Measurements from ENCODE around the gene TRMT6. TPM values are rescaled to one million over a fixed set of nuclear protein-coding genes. Genes with fewer than 3 reads are reported as not detected.
A peak's percentile ranks its signal among the peaks of the same experiment; 100 is the strongest.

The TRMT6 gene
- total RNA-seq, 1 donor from 2014 or later = 15.8 TPM

DNA sequence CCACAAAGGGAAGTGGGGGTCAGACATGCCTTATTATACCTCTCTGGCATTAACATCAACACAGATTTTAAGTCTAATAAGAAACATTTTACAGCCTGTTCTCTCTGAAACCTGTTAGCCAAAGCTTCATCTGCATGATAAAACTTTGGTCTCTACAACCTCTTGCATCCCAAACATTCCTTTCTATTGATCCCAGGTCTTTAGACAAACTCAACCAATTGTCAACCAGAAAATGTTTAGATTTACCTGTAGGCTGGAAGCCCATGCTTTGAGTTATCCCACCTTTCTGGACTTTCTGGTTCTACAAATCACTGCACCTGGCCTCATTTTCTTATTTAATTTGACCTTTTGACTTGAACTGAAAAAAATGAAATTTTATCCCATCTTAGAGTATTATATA lies 20.9 kb upstream of the TRMT6 start:
- no peak for DNase-seq (ENCODE audit: low spot score, unreplicated experiment)
- Mint-ChIP-seq H3K27me3 (no peaks in the 10 kb centered on the region), H3K27ac (peak overlapping the region; percentile 62), H3K4me3 (ENCODE audit: low read depth) (no peak overlapping the region), H3K36me3 (ENCODE audit: insufficient read depth) (peaks cover 7% of the 10 kb centered on the region), H3K4me1 (ENCODE audit: low read depth) (peaks cover 5% of the 10 kb centered on the region), H3K9me3 (ENCODE audit: low read depth) (no peaks in the 10 kb centered on the region)
- TF ChIP-seq, protein P1, sequence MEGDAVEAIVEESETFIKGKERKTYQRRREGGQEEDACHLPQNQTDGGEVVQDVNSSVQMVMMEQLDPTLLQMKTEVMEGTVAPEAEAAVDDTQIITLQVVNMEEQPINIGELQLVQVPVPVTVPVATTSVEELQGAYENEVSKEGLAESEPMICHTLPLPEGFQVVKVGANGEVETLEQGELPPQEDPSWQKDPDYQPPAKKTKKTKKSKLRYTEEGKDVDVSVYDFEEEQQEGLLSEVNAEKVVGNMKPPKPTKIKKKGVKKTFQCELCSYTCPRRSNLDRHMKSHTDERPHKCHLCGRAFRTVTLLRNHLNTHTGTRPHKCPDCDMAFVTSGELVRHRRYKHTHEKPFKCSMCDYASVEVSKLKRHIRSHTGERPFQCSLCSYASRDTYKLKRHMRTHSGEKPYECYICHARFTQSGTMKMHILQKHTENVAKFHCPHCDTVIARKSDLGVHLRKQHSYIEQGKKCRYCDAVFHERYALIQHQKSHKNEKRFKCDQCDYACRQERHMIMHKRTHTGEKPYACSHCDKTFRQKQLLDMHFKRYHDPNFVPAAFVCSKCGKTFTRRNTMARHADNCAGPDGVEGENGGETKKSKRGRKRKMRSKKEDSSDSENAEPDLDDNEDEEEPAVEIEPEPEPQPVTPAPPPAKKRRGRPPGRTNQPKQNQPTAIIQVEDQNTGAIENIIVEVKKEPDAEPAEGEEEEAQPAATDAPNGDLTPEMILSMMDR (IDR thresholded peaks at IDR 0.05; ENCODE audit: unreplicated experiment) = no peak

DNA sequence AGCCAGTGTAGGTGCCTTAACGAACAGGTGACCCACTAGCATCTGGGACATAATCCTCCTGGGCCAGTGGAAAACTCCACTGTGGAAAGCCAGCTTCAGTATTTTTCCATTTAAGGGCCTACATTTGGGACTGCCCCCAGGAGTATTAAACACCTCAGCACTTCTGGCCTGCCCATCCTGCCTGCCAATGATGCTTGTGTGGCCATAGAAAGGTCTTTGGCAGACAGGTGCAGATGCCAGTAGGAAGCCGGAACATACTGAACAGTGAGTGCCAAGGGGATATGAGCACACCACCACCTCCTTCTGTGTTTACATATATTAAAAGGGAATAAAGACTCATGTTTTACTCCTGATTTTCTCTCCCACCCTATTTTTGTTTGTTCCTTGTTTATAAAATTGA lies 20.0 kb upstream of the TRMT6 start:
- Mint-ChIP-seq H3K27me3 (no peaks in the 10 kb centered on the region), H3K9me3 (ENCODE audit: low read depth) (no peaks in the 10 kb centered on the region), H3K4me1 (ENCODE audit: low read depth) (peaks cover 5% of the 10 kb centered on the region), H3K36me3 (ENCODE audit: insufficient read depth) (peaks cover 7% of the 10 kb centered on the region), H3K27ac (no peak overlapping the region), H3K4me3 (ENCODE audit: low read depth) (no peak overlapping the region)
- no peak for DNase-seq (ENCODE audit: low spot score, unreplicated experiment)
- TF ChIP-seq, protein P1 (IDR thresholded peaks at IDR 0.05; ENCODE audit: unreplicated experiment) = no peak

DNA sequence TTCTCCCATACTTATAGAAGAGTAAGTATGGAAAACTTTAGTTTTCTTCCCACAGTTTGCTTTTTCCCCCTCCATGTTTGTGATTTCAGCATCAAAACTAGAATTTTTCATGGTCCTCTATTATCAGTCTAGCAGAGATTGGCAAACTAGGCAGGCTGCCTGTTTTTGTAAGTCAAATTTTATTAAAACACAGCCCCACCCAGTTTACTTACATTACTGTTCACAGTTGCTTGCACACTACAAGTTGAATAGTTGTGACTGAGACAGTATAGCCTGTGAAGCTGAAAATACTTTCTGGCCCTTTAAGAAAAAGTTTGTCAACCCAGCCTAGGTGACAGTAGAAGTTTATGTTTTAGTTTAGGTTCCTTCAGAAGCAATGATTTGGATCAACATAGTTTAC lies 19.6 kb upstream of the TRMT6 start:
- peak overlapping the region; percentile 38 for H3K27ac Mint-ChIP-seq
- H3K27me3 Mint-ChIP-seq = no peaks in the 10 kb centered on the region
- no peak for DNase-seq (ENCODE audit: low spot score, unreplicated experiment)
- H3K4me3 Mint-ChIP-seq (ENCODE audit: low read depth) = no peak overlapping the region
- peaks cover 9% of the 10 kb centered on the region for H3K36me3 Mint-ChIP-seq (ENCODE audit: insufficient read depth)
- TF ChIP-seq, protein P1 (IDR thresholded peaks at IDR 0.05; ENCODE audit: unreplicated experiment) = no peak
- peaks cover 5% of the 10 kb centered on the region for H3K4me1 Mint-ChIP-seq (ENCODE audit: low read depth)
- H3K9me3 Mint-ChIP-seq (ENCODE audit: low read depth) = no peaks in the 10 kb centered on the region

DNA sequence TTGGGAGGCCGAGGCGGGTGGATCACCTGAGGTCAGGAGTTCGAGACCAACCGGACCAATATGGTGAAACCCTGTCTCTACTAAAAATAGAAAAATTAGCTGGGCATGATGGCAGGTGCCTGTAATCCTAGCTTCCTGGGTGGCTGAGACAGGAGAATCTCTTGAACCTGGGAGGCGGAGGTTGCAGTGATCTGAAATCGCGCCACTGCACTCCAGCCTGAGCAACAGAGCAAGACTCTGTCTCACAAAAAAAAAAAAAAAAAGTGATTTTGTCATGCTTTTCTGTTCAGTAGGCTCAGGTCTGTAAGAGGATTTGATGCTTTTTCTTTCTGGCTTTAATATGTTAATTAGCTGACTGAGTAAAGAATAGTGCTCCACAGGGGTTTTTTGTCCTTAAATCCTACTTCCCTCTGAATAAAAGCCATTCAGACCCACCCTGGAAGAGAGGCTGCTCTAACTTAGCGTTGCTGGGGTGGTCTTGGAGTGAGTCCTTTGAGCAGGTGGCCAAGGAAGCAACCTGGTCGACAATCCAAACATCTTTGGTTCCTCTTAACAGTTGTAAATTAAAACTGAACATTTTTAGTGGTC lies 19.1 kb upstream of the TRMT6 start:
- Mint-ChIP-seq H3K27me3 (no peaks in the 10 kb centered on the region), H3K4me1 (ENCODE audit: low read depth) (peaks cover 5% of the 10 kb centered on the region), H3K4me3 (ENCODE audit: low read depth) (no peak overlapping the region), H3K27ac (peak overlapping the region; percentile 38), H3K36me3 (ENCODE audit: insufficient read depth) (peaks cover 10% of the 10 kb centered on the region), H3K9me3 (ENCODE audit: low read depth) (no peaks in the 10 kb centered on the region)
- DNase-seq (ENCODE audit: low spot score, unreplicated experiment) = no peak
- TF ChIP-seq, protein P1 (IDR thresholded peaks at IDR 0.05; ENCODE audit: unreplicated experiment) = no peak

DNA sequence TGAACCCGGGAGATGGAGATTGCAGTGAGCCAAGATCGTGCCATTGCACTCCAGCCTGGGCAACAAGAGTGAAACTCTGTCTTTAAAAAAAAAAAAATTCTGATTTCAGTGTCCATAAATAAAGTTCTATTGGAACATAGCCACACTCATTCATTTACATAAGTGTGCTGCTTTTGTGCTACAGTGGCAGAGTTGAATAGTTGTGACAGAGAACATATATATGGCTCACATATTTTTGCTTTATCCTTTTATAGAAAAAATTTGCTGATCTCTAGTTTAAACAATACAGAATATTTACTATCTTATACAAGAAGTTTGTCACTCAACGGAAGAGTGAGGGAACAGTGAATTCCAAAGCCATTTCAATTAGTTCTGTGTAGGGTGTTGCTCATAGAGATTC lies 18.1 kb upstream of the TRMT6 start:
- no peak overlapping the region for H3K27ac Mint-ChIP-seq
- no peaks in the 10 kb centered on the region for H3K9me3 Mint-ChIP-seq (ENCODE audit: low read depth)
- no peak overlapping the region for H3K4me3 Mint-ChIP-seq (ENCODE audit: low read depth)
- DNase-seq (ENCODE audit: low spot score, unreplicated experiment) = no peak
- TF ChIP-seq, protein P1 (IDR thresholded peaks at IDR 0.05; ENCODE audit: unreplicated experiment) = no peak
- peaks cover 5% of the 10 kb centered on the region for H3K4me1 Mint-ChIP-seq (ENCODE audit: low read depth)
- peaks cover 10% of the 10 kb centered on the region for H3K36me3 Mint-ChIP-seq (ENCODE audit: insufficient read depth)
- no peaks in the 10 kb centered on the region for H3K27me3 Mint-ChIP-seq

Data from progenitor cell of endocrine pancreas (in vitro differentiated cells).